H1 (cell line): ENCODE measurements around the gene DNAJC11. TPM values are rescaled to one million over a fixed set of nuclear protein-coding genes. Genes with fewer than 3 reads are reported as not detected.

Source experiments
- CREB1 ChIP-seq: IDR thresholded peaks from 2 replicates; pipeline ENCODE4 v1.6.1; 2012; ENCODE audit warnings: inconsistent platforms
- RXRA ChIP-seq: IDR thresholded peaks from 2 replicates; pipeline ENCODE4 v1.6.1; 2011; ENCODE audit warnings: low read depth, mild to moderate bottlenecking, low read length, moderate library complexity; ENCODE audit not compliant: insufficient read depth
- polyA plus RNA-seq, 7 experiments: library from polyadenylated mRNA; depleted of rRNA in 3 of 7; stranded (reverse) in 5 of 7; unstranded in 2 of 7; fragments of >200 nt in 5 of 7; fragments of 200-250 nt in 2 of 7; gene quantifications; 1 replicate in 5 of 7; 2 replicates in 1 of 7; 4 replicates in 1 of 7; pipeline versions ENCODE4 v1.2.1 to v1.2.3, GENCODE V29; 2011 to 2013; ENCODE audit warnings: missing spikeins in 2 of 7, mixed read lengths in 2 of 7
- total RNA-seq: library from RNA; stranded (reverse); fragmentation: NEBNext Ultra II Directional; extraction: Animal tissue kit (Norgen Biotek cat#: 25700); gene quantifications from 2 replicates; pipeline ENCODE4 v1.2.1, GENCODE V29; 2021

DNAJC11 gene
- total and polyA plus RNA-seq, 2 of the 8 experiments (the other 6 are each of a cell fraction or from before 2014, with no cell fraction given), result 43.9 to 90.9 TPM

DNA sequence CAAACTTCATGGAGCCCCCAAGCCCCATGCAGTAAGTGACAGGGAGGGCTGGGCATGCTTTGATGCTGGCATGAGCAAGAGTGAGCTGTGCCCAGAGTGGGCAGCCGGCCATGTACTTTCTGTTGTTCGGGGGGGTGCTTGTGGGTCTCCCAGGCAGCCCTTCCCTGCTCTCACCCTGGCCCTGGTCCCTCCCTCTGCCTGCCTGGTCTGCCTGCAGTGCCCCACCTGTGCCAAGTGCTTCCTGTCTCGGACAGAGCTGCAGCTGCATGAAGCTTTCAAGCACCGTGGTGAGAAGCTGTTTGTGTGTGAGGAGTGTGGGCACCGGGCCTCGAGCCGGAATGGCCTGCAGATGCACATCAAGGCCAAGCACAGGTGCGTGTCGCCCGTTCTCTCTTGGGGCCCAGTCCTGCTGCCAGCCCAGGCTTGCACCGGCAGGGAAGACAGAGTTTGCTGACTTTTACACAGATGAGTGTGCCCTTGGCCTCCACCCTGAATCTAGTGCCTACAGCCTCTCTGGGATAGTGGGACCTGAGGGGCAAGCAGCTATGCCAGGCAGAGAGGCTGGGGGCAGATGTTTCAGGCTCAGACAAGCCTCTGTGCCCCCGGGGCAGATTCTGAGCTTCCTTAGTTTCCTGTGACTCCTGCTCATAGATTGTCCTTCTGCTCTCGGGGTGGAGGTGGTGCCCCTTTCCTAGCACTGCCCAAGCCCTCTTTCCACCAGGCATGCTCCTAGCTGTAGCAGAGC lies 114.2 kb downstream of the DNAJC11 start (continued):
- TF ChIP-seq RXRA, result no peak
- no peak for TF ChIP-seq CREB1
